ENCODE results near the gene CDC42EP5.
"Not testable (repeated sequence)": the region's sequence is repeated elsewhere in the genome, so short reads cannot be mapped to it uniquely, and the experiment has no call there.

The CDC42EP5 gene

GRCh38 chr19:54470991-54471782, 1.9 kb downstream of the CDC42EP5 start:
- DNase-seq (ENCODE audit: insufficient read length, low spot score) (no peak), FAIRE-seq (no peak)
- TF ChIP-seq POU2F2 (IDR thresholded peaks at IDR 0.05; ENCODE audit: low read depth, low read length) (no peak), SPI1 (IDR thresholded peaks at IDR 0.05; ENCODE audit: low read depth, low read length) (no peak), POLR2AphosphoS5 (IDR thresholded peaks at IDR 0.05; ENCODE audit: low read depth, low read length) (no peak), POLR2A (IDR thresholded peaks at IDR 0.05; ENCODE audit: low read depth, low read length) (no peak), PAX5 (IDR thresholded peaks at IDR 0.05; ENCODE audit: insufficient read depth, low read length, severe bottlenecking) (no peak), TAF1 (IDR thresholded peaks at IDR 0.05; ENCODE audit: low read depth, low read length) (no peak)

DNA sequence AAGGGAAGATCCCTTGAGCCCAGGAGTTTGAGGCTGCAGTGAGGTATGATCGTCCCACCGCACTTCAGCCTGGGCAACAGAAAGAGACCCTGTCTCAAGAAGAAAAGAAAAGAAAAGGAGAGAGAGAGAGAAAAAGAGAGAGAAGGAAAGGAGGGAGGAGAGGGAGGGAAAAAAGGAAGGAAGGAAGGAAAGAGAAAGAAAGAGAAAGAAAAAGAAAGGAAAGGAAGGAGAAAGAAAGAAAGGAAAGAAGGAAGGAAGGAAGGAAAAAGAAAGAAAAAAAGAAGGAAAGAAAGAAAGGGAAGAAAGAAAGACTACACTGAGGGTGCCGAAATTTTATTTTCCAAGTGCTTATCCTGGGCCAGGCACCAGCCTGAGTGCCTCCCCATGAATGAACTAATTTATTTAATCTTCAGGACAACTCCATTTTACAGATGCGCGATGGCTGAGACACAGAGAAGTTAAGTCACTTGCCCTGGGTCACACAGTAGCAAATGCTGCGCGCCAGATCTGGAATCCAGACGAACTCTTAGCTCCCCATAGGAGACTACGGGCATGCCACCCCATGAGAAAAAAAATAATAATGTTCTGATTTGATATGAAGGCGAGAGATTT, 2.7 kb downstream of the CDC42EP5 start:
- DNase-seq (ENCODE audit: insufficient read length, low spot score) (no peak), FAIRE-seq (no peak)
- no peak for TF ChIP-seq SPI1 (IDR thresholded peaks at IDR 0.05; ENCODE audit: low read depth, low read length)
- TF ChIP-seq PAX5 (IDR thresholded peaks at IDR 0.05; ENCODE audit: insufficient read depth, low read length, severe bottlenecking): no peak
- no peak for TF ChIP-seq TAF1 (IDR thresholded peaks at IDR 0.05; ENCODE audit: low read depth, low read length)
- TF ChIP-seq POLR2A (IDR thresholded peaks at IDR 0.05; ENCODE audit: low read depth, low read length): no peak
- TF ChIP-seq POLR2AphosphoS5 (IDR thresholded peaks at IDR 0.05; ENCODE audit: low read depth, low read length): no peak
- TF ChIP-seq POU2F2 (IDR thresholded peaks at IDR 0.05; ENCODE audit: low read depth, low read length): no peak

GRCh38 chr19:54469496-54469934, 3.6 kb downstream of the CDC42EP5 start:
- no peak for TF ChIP-seq TAF1 (IDR thresholded peaks at IDR 0.05; ENCODE audit: low read depth, low read length)
- no peak for FAIRE-seq
- DNase-seq (ENCODE audit: insufficient read length, low spot score): no peak

DNA sequence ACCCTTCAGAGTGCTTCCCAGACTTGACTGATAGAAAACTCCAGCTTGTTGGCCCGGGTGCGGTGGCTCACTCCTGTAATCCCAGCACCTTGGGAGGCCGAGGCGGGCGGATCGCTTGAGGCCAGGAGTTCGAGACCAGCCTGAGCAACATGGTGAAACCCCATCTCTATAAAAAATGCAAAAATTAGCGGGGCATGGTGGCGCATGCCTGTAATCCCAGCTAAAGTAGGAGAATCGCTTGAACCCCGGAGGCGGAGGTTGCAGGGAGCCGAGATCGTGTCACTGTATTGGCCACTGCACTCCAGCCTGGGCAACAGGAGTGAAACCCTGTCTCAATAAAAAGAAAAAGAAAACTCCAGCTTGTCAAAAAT, 7.0 kb downstream of the CDC42EP5 start:
- not testable (repeated sequence) for FAIRE-seq; DNase-seq (ENCODE audit: insufficient read length, low spot score)

DNA sequence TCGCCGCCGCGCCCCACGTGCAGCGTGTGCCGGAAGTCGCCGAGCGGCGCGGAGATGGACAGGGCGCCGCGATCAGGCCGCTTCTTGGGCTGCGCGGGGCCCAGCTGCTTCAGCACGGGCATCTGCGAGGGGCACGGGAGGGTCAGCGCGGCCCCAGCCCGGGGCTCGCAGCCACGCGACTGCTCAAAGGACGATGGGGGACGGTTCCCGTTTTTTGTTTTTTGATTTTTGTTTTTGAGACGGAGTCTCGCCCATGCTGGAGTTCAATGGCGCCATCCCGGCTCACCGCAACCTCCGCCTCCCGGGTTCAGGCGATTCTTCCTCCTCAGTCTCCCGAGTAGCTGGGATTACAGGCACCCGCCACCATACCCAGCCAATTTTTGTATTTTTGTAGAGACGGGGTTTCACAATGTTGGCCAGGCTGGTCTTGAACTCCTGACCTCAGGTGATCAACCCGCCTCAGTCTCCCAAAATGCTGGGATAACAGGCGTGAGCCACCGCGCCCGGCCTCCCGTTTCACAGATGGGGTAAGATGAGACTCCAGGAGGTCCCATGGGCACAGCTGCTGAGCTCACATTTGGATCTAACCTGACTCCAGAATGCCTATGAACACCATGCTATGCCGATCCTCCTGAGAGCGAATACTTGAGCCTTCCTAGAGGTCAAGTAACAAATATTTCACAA, 7.5 kb downstream of the CDC42EP5 start:
- DNase-seq (ENCODE audit: insufficient read length, low spot score): no peak
- FAIRE-seq: no peak
- TF ChIP-seq SPI1 (IDR thresholded peaks at IDR 0.05; ENCODE audit: low read depth, low read length) (no peak), TAF1 (IDR thresholded peaks at IDR 0.05; ENCODE audit: low read depth, low read length) (no peak), PAX5 (IDR thresholded peaks at IDR 0.05; ENCODE audit: insufficient read depth, low read length, severe bottlenecking) (no peak), POLR2A (IDR thresholded peaks at IDR 0.05; ENCODE audit: low read depth, low read length) (no peak)

DNA sequence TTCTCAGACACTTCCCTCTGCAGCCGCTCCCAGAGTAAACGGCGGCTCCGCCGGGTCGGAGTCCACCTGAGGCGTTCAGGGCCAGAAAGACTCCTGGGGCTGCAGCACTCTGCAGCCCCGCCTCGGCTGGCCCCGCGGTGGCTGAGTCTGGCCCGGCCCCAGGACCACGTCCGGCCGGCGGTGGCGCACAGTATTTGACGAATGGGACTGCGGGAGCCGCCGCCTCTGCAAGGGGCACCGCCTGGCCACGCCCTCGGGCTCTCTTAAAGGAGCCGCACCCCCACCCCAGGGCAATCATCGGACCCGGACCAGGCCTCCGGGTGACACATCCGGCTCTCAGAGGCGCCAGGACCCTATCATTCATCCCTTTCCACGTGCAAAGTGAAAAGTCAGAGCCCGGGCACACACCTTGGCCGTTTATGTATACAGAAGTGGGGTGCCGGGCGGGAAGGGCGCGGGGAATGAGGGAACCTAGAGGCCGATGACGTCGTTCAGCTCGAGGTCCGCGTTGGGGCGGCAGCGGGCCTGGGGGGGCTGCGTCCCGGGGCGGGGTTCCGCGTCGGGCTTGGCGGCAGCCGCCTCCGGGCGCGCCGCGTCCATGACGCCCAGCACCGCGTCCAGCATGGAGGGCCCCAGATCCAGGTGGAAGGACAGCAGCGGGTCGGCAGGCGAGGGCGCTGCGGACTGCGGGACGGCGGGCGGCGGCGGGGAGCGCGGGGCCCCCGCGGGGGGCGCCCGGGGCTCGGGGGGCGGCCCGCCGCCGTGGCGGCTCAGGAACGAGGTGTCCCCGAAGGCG, 8.3 kb downstream of the CDC42EP5 start:
- DNase-seq (ENCODE audit: insufficient read length, low spot score): peak; percentile 90
- FAIRE-seq: no peak

DNA sequence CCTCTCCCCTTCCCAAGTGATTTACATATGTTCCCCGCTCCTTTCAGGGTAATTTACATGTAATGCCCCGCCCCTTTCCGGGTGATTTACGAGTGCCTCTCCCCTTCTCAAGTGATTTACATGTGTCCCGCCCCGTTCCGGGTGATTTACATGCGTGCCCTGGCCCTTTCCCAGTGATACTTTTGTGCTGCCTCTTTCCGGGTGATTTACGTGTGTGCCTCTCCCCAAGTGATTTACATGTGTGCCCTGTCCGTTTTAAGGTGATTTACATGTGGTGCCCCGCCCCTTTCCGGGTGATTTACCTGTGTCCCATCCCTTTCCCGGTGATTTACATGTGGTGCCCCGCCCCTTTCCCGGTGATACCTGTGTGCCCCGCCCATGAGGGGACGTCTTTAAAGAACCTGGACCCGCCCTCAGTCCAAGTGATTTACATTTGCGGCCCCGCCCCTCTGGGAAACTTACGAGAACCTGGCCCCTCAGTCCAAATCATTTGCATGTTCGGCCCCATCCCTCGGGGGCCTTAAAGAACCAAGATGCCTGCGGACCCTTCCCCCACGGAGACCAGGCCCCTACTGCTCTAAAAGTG, 9.0 kb downstream of the CDC42EP5 start:
- DNase-seq (ENCODE audit: insufficient read length, low spot score) (no peak), FAIRE-seq (peak; percentile 99)
- TF ChIP-seq POU2F2 (IDR thresholded peaks at IDR 0.05; ENCODE audit: low read depth, low read length) (peak; percentile 40; the same call in 1 of the 2 replicates), PAX5 (IDR thresholded peaks at IDR 0.05; ENCODE audit: insufficient read depth, low read length, severe bottlenecking) (no peak)

More for the DNA sequence above, 8.3 kb downstream of the CDC42EP5 start:
- TF ChIP-seq POU2F2 (IDR thresholded peaks at IDR 0.05; ENCODE audit: low read depth, low read length): no peak
- no peak for TF ChIP-seq PAX5 (IDR thresholded peaks at IDR 0.05; ENCODE audit: insufficient read depth, low read length, severe bottlenecking)
- TF ChIP-seq POLR2AphosphoS5 (IDR thresholded peaks at IDR 0.05; ENCODE audit: low read depth, low read length): peak; percentile 31; the same call in 1 of the 2 replicates
- 0 out of 2 replicates have a peak, but pooled peaks have one; percentile 15 for TF ChIP-seq POLR2A (IDR thresholded peaks at IDR 0.05; ENCODE audit: low read depth, low read length)

DNA sequence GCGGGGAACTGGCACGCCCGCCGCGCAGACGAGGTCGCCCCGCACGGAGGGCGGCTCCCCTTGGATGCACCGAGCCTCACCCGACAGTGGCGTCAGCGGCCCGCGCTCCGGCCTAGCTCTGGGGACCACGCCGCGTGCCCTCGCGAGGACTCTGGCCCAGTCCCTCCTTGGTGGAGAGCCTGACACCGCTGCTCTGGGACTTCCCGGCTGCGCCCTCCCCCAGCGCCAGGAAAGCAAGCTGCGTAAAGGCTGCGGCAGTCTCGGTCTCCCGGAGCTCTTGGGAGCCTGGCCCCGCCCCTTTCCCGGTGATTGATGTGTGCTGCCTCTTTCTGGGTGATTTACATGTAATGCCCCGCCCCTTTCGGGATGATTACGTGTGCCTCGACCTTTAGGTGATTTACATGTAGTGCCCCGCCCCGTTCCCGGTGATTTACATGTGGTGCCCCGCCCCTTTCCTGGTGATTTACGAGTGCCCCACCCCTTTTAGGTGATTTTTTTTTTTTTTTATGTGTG, 9.5 kb downstream of the CDC42EP5 start, which contains the start of gene LENG9:
Gene LENG9, minus strand, starts transcription at position 248 of the 513 bp plus-strand sequence. CDS start 252 bp downstream, outside the sequence.
- no peak for DNase-seq (ENCODE audit: insufficient read length, low spot score)
- no peak for FAIRE-seq
- no peak for TF ChIP-seq SPI1 (IDR thresholded peaks at IDR 0.05; ENCODE audit: low read depth, low read length)
- TF ChIP-seq POLR2AphosphoS5 (IDR thresholded peaks at IDR 0.05; ENCODE audit: low read depth, low read length): peak; percentile 71
- peak; percentile 60; the same call in 1 of the 2 replicates for TF ChIP-seq POLR2A (IDR thresholded peaks at IDR 0.05; ENCODE audit: low read depth, low read length)
- TF ChIP-seq TAF1 (IDR thresholded peaks at IDR 0.05; ENCODE audit: low read depth, low read length): peak; percentile 59; the same call in 1 of the 2 replicates
- no peak for TF ChIP-seq PAX5 (IDR thresholded peaks at IDR 0.05; ENCODE audit: insufficient read depth, low read length, severe bottlenecking)
- peak; percentile 76; the same call in 1 of the 2 replicates for TF ChIP-seq POU2F2 (IDR thresholded peaks at IDR 0.05; ENCODE audit: low read depth, low read length)

Measured in GM12891 (cell line).